SK-N-SH treated with all-trans-retinoic acid at 6 μM for 48 hours (cell line): ENCODE data around the gene GNG2.

Source experiments
- ATAC-seq: fragments of 200-7000 bp; cut with Tn5 transposase; 3 replicates; pipeline ENCODE4 v1.9.1; 2020; ENCODE audit warnings: mild to moderate bottlenecking, moderate library complexity
- ARNTL ChIP-seq: fragments of 450-650 bp; formaldehyde crosslinking; IDR thresholded peaks from 2 replicates; pipeline ENCODE4 v1.5.0; 2020; ENCODE audit warnings: low read depth, mild to moderate bottlenecking, moderate library complexity, borderline replicate concordance
- BACH2 ChIP-seq: fragments of 250-450 bp; sonication (Bioruptor Pico); IDR thresholded peaks from 2 replicates; pipeline ENCODE4 v1.9.0; 2021; ENCODE audit warnings: mild to moderate bottlenecking, borderline replicate concordance
- CREB5 ChIP-seq: fragments of 250-450 bp; sonication (Bioruptor Pico); IDR thresholded peaks from 2 replicates; pipeline ENCODE4 v1.5.1; 2020; ENCODE audit warnings: low read depth, mild to moderate bottlenecking, moderate library complexity
- CSDC2 ChIP-seq: fragments of 250-450 bp; sonication (Bioruptor Pico); IDR thresholded peaks from 2 replicates; pipeline ENCODE4 v1.5.0; 2020; ENCODE audit warnings: mild to moderate bottlenecking, moderate library complexity
- CSRNP3 ChIP-seq: fragments of 250-450 bp; sonication (Bioruptor Pico); IDR thresholded peaks from 2 replicates; pipeline ENCODE4 v1.5.1; 2021; ENCODE audit warnings: mild to moderate bottlenecking, moderate library complexity
- ESRRG ChIP-seq: fragments of 250-450 bp; sonication (Bioruptor Pico); IDR thresholded peaks from 2 replicates; pipeline ENCODE4 v1.6.1; 2021; ENCODE audit warnings: mild to moderate bottlenecking
- GLIS3 ChIP-seq: fragments of 250-450 bp; sonication (Bioruptor Pico); IDR thresholded peaks from 2 replicates; pipeline ENCODE4 v1.5.0; 2020; ENCODE audit warnings: mild to moderate bottlenecking, moderate library complexity
- ISL1 ChIP-seq: fragments of 250-450 bp; sonication (Bioruptor Pico); IDR thresholded peaks from 2 replicates; pipeline ENCODE4 v2.1.2; 2022; ENCODE audit warnings: mild to moderate bottlenecking, moderate library complexity
- OSR1 ChIP-seq: fragments of 250-450 bp; sonication (Bioruptor Pico); IDR thresholded peaks from 2 replicates; pipeline ENCODE4 v1.8.0; 2022; ENCODE audit warnings: moderate library complexity, mild to moderate bottlenecking, inconsistent platforms
- POU6F1 ChIP-seq: fragments of 250-450 bp; sonication (Bioruptor Pico); IDR thresholded peaks from 2 replicates; pipeline ENCODE4 v1.8.0; 2021; ENCODE audit warnings: low read depth, mild to moderate bottlenecking, moderate library complexity, borderline replicate concordance
- PPARA ChIP-seq: fragments of 250-450 bp; sonication (Bioruptor Pico); IDR thresholded peaks from 2 replicates; pipeline ENCODE4 v1.5.0; 2020; ENCODE audit warnings: mild to moderate bottlenecking, borderline replicate concordance
- RARB ChIP-seq: fragments of 250-450 bp; sonication (Bioruptor Pico); IDR thresholded peaks from 2 replicates; pipeline ENCODE4 v1.8.0; 2021; ENCODE audit warnings: mild to moderate bottlenecking, moderate library complexity
- SNAI2 ChIP-seq: fragments of 250-450 bp; sonication (Bioruptor Pico); IDR thresholded peaks from 2 replicates; pipeline ENCODE4 v1.5.0; 2020; ENCODE audit warnings: mild to moderate bottlenecking, moderate library complexity
- TCF4 ChIP-seq: fragments of 250-450 bp; sonication (Bioruptor Pico); IDR thresholded peaks from 2 replicates; pipeline ENCODE4 v1.8.0; 2021; ENCODE audit warnings: mild to moderate bottlenecking, moderate library complexity, borderline replicate concordance
- TOX ChIP-seq: fragments of 250-450 bp; sonication (Bioruptor Pico); IDR thresholded peaks from 2 replicates; pipeline ENCODE4 v1.8.0; 2021; ENCODE audit warnings: mild to moderate bottlenecking, moderate library complexity, borderline replicate concordance
- ZC3H10 ChIP-seq: fragments of 250-450 bp; sonication (Bioruptor Pico); IDR thresholded peaks from 2 replicates; pipeline ENCODE4 v1.5.1; 2021; ENCODE audit warnings: mild to moderate bottlenecking, moderate library complexity
- ZFP30 ChIP-seq: fragments of 450-650 bp; formaldehyde crosslinking; IDR thresholded peaks from 2 replicates; pipeline ENCODE4 v1.5.0; 2022; ENCODE audit warnings: mild to moderate bottlenecking, moderate library complexity
- ZNF565 ChIP-seq: fragments of 450-650 bp; formaldehyde crosslinking; conservative IDR thresholded peaks from 2 replicates; pipeline ENCODE4 v1.5.0; 2020; ENCODE audit warnings: low read depth, mild to moderate bottlenecking, moderate library complexity
- ZNF70 ChIP-seq: fragments of 450-650 bp; formaldehyde crosslinking; IDR thresholded peaks from 2 replicates; pipeline ENCODE4 v1.5.0; 2020; ENCODE audit warnings: mild to moderate bottlenecking, moderate library complexity
- ZNF8 ChIP-seq: fragments of 450-650 bp; formaldehyde crosslinking; IDR thresholded peaks from 2 replicates; pipeline ENCODE4 v1.5.0; 2020; ENCODE audit warnings: mild to moderate bottlenecking, moderate library complexity
- TF ChIP-seq, protein P1 (sequence below): fragments of 250-450 bp; sonication (Bioruptor Pico); IDR thresholded peaks from 2 replicates; pipeline ENCODE4 v1.5.0; 2020; ENCODE audit warnings: mild to moderate bottlenecking, moderate library complexity

Gene GNG2

GRCh38 chr14:52006361-52006760, 145.9 kb downstream of the GNG2 start:
- TF ChIP-seq ESRRG (CRISPR knock-in tag) (no peak), ZNF70 (CRISPR knock-in tag) (no peak), ISL1 (no peak), PPARA (no peak), SNAI2 (CRISPR knock-in tag) (no peak), CREB5 (no peak), OSR1 (CRISPR knock-in tag) (no peak), TCF4 (CRISPR knock-in tag) (no peak), BACH2 (CRISPR knock-in tag) (no peak), GLIS3 (CRISPR knock-in tag) (no peak), CSRNP3 (CRISPR knock-in tag) (no peak), CSDC2 (CRISPR knock-in tag) (no peak), ZC3H10 (CRISPR knock-in tag) (no peak), ZNF565 (no peak), ARNTL (CRISPR knock-in tag) (no peak)
- TF ChIP-seq, protein P1, sequence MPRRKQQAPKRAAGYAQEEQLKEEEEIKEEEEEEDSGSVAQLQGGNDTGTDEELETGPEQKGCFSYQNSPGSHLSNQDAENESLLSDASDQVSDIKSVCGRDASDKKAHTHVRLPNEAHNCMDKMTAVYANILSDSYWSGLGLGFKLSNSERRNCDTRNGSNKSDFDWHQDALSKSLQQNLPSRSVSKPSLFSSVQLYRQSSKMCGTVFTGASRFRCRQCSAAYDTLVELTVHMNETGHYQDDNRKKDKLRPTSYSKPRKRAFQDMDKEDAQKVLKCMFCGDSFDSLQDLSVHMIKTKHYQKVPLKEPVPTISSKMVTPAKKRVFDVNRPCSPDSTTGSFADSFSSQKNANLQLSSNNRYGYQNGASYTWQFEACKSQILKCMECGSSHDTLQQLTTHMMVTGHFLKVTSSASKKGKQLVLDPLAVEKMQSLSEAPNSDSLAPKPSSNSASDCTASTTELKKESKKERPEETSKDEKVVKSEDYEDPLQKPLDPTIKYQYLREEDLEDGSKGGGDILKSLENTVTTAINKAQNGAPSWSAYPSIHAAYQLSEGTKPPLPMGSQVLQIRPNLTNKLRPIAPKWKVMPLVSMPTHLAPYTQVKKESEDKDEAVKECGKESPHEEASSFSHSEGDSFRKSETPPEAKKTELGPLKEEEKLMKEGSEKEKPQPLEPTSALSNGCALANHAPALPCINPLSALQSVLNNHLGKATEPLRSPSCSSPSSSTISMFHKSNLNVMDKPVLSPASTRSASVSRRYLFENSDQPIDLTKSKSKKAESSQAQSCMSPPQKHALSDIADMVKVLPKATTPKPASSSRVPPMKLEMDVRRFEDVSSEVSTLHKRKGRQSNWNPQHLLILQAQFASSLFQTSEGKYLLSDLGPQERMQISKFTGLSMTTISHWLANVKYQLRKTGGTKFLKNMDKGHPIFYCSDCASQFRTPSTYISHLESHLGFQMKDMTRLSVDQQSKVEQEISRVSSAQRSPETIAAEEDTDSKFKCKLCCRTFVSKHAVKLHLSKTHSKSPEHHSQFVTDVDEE (CRISPR knock-in tag): no peak
- ATAC-seq: no peak

DNA sequence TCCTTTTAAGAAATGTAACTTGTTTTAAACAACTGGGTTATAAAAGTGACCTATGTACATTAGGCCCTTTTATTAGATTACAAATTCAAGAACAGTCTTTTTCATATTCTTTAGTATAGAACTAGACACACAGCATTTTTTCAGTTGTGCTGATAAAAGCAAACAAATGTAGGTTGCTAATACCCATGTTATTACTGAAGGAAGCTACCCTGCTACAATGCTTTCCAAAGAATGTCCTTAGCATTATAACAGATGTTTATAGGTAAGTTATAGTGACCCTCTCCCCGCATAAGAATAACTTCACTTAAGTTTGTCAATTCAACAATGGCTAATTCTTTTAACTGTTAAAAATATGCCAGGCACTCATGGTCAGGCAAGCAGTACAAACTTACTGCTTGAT, 146.8 kb downstream of the GNG2 start:
- TF ChIP-seq CSRNP3 (CRISPR knock-in tag): no peak
- no peak for TF ChIP-seq SNAI2 (CRISPR knock-in tag)
- TF ChIP-seq PPARA: no peak
- TF ChIP-seq POU6F1 (CRISPR knock-in tag): no peak
- TF ChIP-seq, protein P1 (CRISPR knock-in tag): no peak
- TF ChIP-seq TCF4 (CRISPR knock-in tag): no peak
- TF ChIP-seq ZC3H10 (CRISPR knock-in tag): no peak
- TF ChIP-seq ZNF8 (CRISPR knock-in tag): no peak
- no peak for TF ChIP-seq ZFP30
- TF ChIP-seq RARB (CRISPR knock-in tag): no peak
- no peak for TF ChIP-seq ZNF565
- no peak for TF ChIP-seq TOX (CRISPR knock-in tag)
- no peak for ATAC-seq
